NCI-H526 treated with DMSO at 0.1 percent for 48 hours (cell line): Measurements from ENCODE around the gene SLC5A6.
"Not testable (repeated sequence)": the region's sequence is repeated elsewhere in the genome, so short reads cannot be mapped to it uniquely, and the experiment has no call there.

ENCODE experiments used
- DNase-seq: peaks from one replicate; lab custom pipeline; 2025; lab: John Stamatoyannopoulos, UW

SLC5A6 gene

GRCh38 chr2:27204566-27204965, 7.5 kb downstream of the SLC5A6 start:
- no peak for DNase-seq

DNA sequence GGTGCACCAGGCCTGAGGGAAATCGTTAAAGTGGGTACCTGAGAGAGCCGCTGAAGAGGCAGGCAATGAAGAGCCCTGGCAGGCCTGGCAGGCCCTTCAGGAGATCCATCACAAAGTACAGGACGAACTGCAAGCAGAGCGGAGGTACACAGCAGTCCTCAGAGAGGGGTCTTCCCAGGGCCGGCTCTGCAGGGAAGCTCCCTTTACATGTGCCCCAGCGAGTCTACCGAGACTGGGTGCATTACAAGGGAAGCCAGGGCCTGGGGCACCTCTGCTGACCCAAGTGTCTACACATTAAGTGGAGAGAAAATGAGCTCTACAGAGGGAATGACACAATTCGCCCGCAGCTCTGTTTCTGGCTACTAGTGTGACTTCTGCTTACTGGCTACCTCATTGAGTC, 8.3 kb downstream of the SLC5A6 start:
- DNase-seq, result no peak

- DNase-seq, result no peak
Observed at GRCh38 chr2:27202854-27203253, 9.2 kb downstream of the SLC5A6 start.

DNA sequence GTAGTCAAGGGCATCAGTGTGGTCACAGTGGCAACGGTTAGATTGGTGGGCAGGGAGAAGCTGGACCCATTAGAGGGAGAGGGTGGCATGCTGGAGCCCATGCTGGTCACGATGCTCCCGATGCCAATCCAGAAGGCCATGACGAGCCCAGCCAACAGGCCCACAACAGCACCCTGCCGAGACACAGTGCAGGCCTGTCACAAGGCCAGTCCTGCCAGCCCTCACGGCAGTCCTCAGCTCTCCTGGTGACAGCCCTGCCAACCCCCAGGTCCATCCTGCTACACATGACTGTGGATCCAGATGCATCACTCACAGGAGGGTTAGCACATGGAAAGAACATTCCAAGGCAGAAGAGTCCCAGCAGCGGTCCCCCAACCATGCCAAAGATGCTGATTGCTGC, 10.4 kb downstream of the SLC5A6 start:
- DNase-seq, result no peak

- no peak for DNase-seq
Observed at GRCh38 chr2:27199241-27199640, 12.8 kb downstream of the SLC5A6 start.

DNA sequence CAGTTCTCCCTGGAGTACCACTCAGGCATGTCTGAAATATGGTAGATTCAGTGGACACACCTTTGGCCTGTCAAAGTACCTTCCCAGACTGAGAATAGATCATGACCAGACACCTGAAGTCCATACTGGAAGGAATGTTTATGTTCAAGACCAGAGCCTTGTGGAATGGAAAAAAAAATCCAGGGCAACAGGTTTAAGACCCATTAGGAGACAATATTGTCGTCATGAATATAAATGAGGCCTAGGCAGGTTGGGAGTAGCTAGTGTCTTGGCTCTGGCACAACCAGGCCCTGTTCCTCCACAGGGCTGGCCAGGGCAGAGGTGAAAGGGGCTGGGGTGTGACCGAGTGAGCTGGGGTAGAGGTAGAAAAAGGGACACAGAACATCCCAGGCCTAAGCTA, 13.4 kb downstream of the SLC5A6 start:
- no peak for DNase-seq

- not testable (repeated sequence) for DNase-seq
Observed at GRCh38 chr2:27198068-27198467, 14.0 kb downstream of the SLC5A6 start.

GRCh38 chr2:27195799-27196198, 16.3 kb downstream of the SLC5A6 start:
- DNase-seq, result not testable (repeated sequence)

- DNase-seq, result no peak
Observed at GRCh38 chr2:27194538-27195354, 17.3 kb downstream of the SLC5A6 start.

GRCh38 chr2:27191070-27191829, 20.8 kb downstream of the SLC5A6 start:
- peak; percentile 35 for DNase-seq

DNA sequence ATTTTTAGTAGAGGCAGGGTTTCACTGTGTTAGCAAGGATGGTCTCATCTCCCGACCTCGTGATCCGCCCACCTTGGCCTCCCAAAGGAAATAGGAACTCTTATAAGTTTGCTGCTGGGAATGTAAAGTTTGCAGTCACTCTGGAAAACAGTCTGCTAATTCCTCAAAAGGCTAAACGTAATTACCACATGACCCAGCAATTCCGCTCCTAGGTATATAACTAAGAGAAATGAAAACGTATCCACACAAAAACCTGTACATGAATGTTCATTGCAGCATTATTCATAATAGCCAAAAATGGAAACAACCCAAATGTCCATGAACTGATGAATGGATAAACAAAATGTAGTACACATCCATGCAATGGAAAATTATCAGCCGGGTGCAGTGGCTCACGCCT, 22.1 kb downstream of the SLC5A6 start:
- no peak for DNase-seq

DNA sequence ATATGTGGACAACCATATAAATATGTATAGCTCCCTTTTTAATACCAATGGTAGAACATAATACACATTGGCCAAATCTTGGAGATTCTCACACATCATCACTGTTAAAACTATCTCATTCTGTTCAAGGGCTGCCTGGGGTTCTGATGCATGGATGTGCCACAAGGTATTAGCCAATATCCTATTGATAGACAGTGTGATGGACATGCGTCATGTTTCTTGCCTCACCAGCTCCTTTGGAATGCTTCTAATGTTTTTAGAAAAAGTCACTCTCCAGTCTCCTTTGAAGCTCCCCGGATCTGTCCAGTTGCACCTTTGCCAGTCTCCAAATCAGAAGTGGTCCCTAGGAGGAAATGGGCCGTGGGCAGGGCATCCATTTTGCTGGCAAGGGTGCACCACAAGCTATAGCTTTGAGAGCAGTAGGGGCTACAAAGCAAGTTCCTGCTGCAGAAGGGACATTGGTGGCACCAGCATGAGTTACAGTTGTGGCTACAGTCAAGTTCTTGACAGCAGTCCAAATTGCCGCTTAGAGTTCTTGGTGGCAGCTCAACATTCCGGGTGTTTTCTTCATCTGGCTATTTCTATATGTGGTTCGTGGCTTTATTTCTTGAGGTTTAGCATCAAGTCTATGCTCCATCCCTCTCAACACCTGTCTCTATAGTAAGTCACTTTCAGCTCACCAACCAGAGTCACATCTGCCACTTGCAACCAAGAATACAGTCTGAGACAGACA, 25.3 kb downstream of the SLC5A6 start:
- DNase-seq, result no peak

- DNase-seq, result no peak
Observed at GRCh38 chr2:27185331-27186026, 26.6 kb downstream of the SLC5A6 start.

GRCh38 chr2:27184115-27184514, 28.0 kb downstream of the SLC5A6 start:
- no peak for DNase-seq

- DNase-seq, result no peak
Observed at GRCh38 chr2:27182346-27182745, 29.7 kb downstream of the SLC5A6 start.

DNA sequence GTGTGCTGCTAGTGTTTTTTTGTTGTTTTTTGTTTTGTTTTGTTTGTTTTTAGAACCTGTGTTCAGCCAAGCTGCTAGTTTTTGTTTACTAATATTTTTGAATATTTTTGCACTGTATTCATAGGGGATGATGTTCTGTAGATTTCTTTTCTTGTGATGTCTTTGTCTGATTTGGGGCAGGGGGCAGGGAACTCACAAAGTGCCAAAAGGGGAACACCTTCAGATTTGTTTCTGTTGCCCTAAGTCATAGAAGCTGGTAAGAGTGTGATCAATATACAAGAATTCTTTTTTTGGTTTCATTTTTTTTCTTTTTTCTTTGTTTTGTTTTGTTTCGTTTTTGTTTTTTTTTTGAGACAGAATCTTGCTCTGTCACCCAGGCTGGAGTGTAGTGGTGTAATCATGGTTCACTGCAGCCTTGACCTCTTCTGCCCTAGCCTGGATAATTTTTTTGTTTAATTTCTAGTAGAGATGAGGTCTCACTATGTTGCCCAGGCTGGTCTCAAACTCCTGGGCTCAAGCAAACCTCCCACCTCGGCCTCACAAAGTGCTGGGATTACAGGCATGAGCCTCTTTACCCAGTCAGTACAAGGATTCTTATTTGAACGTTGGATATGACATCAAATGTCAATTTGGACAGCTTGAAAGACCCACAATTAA, 32.6 kb downstream of the SLC5A6 start:
- no peak for DNase-seq

DNA sequence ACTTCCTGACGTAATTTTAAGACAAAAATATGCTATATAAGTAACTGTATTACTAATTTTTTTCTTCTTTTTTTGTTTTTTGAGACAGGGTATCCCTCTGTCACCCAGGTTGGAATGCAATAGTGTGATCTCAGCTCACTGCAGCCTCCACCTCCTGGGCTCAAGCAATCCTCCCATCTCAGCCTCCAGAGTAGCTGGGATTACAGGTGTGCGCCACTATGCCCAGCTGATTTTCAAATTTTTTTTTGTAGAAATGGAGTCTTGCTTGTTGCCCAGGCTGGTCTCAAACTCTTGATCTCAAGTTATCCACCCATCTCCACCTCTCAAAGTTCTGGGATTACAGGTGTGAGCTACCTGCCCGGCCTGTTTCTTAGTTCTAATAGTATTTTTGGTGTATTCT, 33.6 kb downstream of the SLC5A6 start:
- DNase-seq, result no peak

GRCh38 chr2:27177441-27178351, 34.4 kb downstream of the SLC5A6 start:
- no peak for DNase-seq

- not testable (repeated sequence) for DNase-seq
Observed at GRCh38 chr2:27175781-27176180, 36.3 kb downstream of the SLC5A6 start.

DNA sequence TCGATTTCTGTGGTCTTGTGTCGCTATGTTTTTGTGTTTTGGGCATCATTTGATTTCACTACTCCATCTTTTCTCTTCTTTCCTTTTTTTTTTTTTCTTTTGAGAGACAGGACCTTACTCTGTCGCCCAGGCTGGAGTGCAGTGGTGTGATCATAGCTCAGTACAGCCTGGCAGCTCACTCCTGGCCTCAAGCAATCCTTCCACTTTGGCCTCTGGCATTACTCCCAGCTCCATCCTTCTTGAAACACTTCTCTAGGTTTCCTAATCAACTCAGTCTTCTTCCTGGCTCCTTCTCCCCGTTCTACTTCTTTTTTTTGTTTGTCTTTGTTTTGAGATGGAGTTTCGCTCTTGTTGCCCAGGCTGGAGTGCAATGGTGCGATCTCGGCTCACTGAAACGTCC, 36.7 kb downstream of the SLC5A6 start:
- DNase-seq, result no peak
